ENCODE results near the gene LRRC26. TPM values are rescaled to one million over a fixed set of nuclear protein-coding genes. Genes with fewer than 3 reads are reported as not detected.

The LRRC26 gene
- total RNA-seq, 1 donor = not detected

- no peak overlapping the region for H3K4me3 ChIP-seq (ENCODE audit: insufficient read depth, low read length)
- no peak overlapping the region for H3K27ac ChIP-seq (ENCODE audit: low read depth, low read length)
- no peaks in the 10 kb centered on the region for H4K20me1 ChIP-seq (ENCODE audit: insufficient read depth, low read length)
- peak; percentile 88 for DNase-seq (ENCODE audit: insufficient read length, low spot score, missing footprints)
- H2AFZ ChIP-seq (ENCODE audit: low read length) = no peak overlapping the region
- H3K27me3 ChIP-seq (ENCODE audit: insufficient read depth, low read length) = peaks cover 61% of the 10 kb centered on the region
- TF ChIP-seq CTCF (IDR thresholded peaks at IDR 0.05; ENCODE audit: extremely low read depth, low read depth, low read length) = no peak
- H3K36me3 ChIP-seq (ENCODE audit: insufficient read depth, low read length) = no peaks in the 10 kb centered on the region
- H3K79me2 ChIP-seq (ENCODE audit: insufficient read depth, low read length) = no peaks in the 10 kb centered on the region
- no peak overlapping the region for H3K4me2 ChIP-seq (ENCODE audit: insufficient read depth, low read length)
- H3K4me1 ChIP-seq (ENCODE audit: insufficient read depth, low read length) = no peaks in the 10 kb centered on the region
- no peaks in the 10 kb centered on the region for H3K9me3 ChIP-seq (ENCODE audit: low read depth, low read length)
Observed at GRCh38 chr9:137167747-137168572, 1.9 kb downstream of the LRRC26 start.

- no peak overlapping the region for H3K4me3 ChIP-seq (ENCODE audit: insufficient read depth, low read length)
- H3K36me3 ChIP-seq (ENCODE audit: insufficient read depth, low read length) = no peaks in the 10 kb centered on the region
- no peak for TF ChIP-seq CTCF (IDR thresholded peaks at IDR 0.05; ENCODE audit: extremely low read depth, low read depth, low read length)
- H3K79me2 ChIP-seq (ENCODE audit: insufficient read depth, low read length) = no peaks in the 10 kb centered on the region
- no peak overlapping the region for H2AFZ ChIP-seq (ENCODE audit: low read length)
- no peaks in the 10 kb centered on the region for H3K4me1 ChIP-seq (ENCODE audit: insufficient read depth, low read length)
- DNase-seq (ENCODE audit: insufficient read length, low spot score, missing footprints) = peak; percentile 93
- no peak overlapping the region for H3K4me2 ChIP-seq (ENCODE audit: insufficient read depth, low read length)
- no peaks in the 10 kb centered on the region for H3K9me3 ChIP-seq (ENCODE audit: low read depth, low read length)
- H4K20me1 ChIP-seq (ENCODE audit: insufficient read depth, low read length) = no peaks in the 10 kb centered on the region
- H3K27ac ChIP-seq (ENCODE audit: low read depth, low read length) = no peak overlapping the region
- peaks cover 64% of the 10 kb centered on the region for H3K27me3 ChIP-seq (ENCODE audit: insufficient read depth, low read length)
Observed at GRCh38 chr9:137167277-137167746, 2.5 kb downstream of the LRRC26 start.

- H3K27me3 ChIP-seq (ENCODE audit: insufficient read depth, low read length) = peaks cover 67% of the 10 kb centered on the region
- H4K20me1 ChIP-seq (ENCODE audit: insufficient read depth, low read length) = no peaks in the 10 kb centered on the region
- no peak overlapping the region for H3K4me2 ChIP-seq (ENCODE audit: insufficient read depth, low read length)
- H3K4me1 ChIP-seq (ENCODE audit: insufficient read depth, low read length) = no peaks in the 10 kb centered on the region
- no peak overlapping the region for H3K4me3 ChIP-seq (ENCODE audit: insufficient read depth, low read length)
- TF ChIP-seq CTCF (IDR thresholded peaks at IDR 0.05; ENCODE audit: extremely low read depth, low read depth, low read length) = no peak
- H3K79me2 ChIP-seq (ENCODE audit: insufficient read depth, low read length) = no peaks in the 10 kb centered on the region
- H3K27ac ChIP-seq (ENCODE audit: low read depth, low read length) = no peak overlapping the region
- H3K9me3 ChIP-seq (ENCODE audit: low read depth, low read length) = no peaks in the 10 kb centered on the region
- peak; percentile 92 for DNase-seq (ENCODE audit: insufficient read length, low spot score, missing footprints)
- H3K36me3 ChIP-seq (ENCODE audit: insufficient read depth, low read length) = no peaks in the 10 kb centered on the region
- no peak overlapping the region for H2AFZ ChIP-seq (ENCODE audit: low read length)
Observed at GRCh38 chr9:137166380-137167229, 3.2 kb downstream of the LRRC26 start.
